Frontal cortex (tissue), 4 donors: Measurements from ENCODE around the gene FAHD1. TPM values are rescaled to one million over a fixed set of nuclear protein-coding genes. Genes with fewer than 3 reads are reported as not detected.

Experiments used
- DNase-seq, 2 donors: peaks; one replicate each; pipeline ENCODE4 v3.0.0; 2012; ENCODE audit warnings: low spot score in 2 of 2
- FAIRE-seq: peaks from 2 replicates; lab custom pipeline; 2012; peaks lifted over from hg19 to GRCh38; lab: Jason Lieb, UNC
- total RNA-seq: library from RNA; depleted of rRNA; stranded (reverse); fragments of >200 nt; gene quantifications from one replicate; pipeline ENCODE4 v1.2.3, GENCODE V29; 2014
- donor health status: control.
- donor health status: control.
- donor health status: control.

FAHD1 gene
- total RNA-seq, 1 donor from 2014 or later: 64.0 TPM

DNA sequence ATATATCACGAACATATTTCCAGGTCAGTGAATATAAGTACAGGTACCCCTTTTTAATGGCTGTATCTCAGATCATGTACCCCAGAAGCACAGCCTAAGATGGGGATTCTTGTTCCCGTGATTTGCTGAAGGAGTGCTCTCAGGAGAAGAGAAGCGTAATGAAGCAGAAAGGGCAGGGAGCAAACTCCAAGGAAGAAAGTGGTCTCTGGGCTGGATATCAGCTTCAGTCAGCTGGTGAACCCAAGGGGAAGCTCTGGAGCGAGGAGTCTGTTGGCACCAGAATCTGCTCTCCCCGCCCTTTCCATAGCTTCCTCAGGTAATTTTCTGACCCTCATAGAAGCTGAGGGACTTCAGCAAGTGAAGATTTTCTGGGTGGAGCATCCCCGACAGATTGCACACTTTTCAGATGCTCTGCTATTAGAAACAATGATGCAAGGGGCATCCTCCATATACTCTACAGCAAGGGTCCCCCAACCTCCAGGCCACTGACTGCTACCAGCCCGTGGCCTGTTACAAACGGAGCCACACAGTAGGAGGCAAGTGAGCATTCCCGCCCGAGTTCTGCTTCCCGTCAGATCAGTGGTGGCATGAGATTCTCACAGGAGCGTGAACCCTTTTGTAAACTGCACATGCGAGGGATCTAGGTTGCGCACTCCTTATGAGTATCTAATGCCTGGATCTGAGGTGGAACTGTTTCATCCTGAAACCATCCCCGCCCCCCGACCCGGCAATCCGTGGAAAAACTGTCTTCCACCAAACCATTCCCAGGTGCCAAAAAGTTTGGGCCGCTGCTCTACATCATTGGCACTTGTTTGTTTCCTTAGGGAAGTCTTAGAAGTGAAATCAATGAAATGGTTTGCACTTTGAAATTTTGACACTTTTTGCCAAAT is 4.4 kb downstream of the FAHD1 start:
- DNase-seq (no peak), FAIRE-seq (no peak)

DNA sequence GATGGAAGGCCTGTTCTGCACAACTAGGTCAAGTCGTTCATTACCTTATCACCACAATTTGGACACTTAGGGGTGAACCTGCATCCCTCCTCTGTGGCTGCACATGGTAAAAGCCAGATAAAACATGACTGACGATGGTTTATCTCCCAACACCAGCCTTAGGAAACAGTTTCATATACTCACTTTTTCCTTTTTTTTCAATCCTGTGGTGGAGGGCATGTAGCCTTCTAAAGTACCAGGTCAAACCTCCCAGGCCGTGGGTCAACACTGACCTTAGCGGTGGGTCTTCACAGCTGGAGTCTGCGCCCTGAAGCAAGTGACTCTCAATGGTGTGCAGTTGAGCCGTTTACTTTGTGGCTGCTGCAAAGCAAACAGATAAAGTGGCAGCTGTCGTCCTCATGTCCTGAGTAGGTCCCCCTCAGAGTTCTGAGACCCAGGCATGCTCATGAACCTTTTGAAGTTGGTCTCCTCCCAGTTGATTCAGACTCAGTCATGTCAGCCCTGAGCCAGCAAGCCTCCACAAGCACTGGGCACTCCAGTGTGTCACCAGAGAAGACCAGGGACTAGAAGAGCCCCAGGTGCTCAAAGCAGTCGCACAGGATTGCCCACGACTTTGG is 5.9 kb downstream of the FAHD1 start:
- DNase-seq (no peak), FAIRE-seq (no peak)

DNA sequence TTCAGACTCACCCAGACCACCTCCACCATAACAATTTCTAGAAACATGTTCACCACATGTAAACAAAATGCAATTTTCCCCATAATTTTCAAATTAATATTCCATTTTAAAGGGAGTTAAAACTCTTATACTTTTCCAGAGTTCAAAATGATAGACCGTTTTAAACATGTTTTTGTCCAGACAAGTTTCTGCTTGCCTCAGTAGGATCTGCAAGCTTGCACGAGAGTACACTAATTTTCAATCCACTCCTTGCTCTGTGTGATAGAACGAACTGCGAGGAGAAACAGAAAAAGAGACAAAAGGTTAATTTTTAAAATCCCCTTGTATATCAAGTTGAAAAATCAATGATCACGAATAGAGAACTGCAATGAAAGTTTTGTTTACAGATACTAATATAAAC is 7.1 kb downstream of the FAHD1 start:
- DNase-seq (no peak), FAIRE-seq (no peak)

DNA sequence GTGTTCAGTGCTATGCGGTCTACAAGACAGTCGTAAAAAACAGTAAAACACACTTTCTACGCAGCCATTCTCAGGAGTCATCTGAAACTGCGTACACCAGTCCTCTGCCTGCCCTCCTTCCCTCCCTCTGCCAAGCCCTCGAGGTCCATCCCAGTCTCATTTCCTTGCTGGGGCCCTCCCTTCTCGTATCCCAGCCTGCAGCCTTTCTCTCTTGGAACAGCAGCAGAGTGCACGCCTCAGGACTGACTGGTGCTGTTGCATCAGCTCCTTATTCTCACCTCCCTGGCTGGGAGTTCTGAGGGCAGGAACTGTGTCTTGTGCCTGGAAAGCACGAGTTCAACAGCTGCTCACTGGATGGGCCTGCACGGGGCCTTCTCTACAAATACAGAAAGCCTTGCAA is 12.5 kb downstream of the FAHD1 start:
- DNase-seq (no peak), FAIRE-seq (no peak)

DNA sequence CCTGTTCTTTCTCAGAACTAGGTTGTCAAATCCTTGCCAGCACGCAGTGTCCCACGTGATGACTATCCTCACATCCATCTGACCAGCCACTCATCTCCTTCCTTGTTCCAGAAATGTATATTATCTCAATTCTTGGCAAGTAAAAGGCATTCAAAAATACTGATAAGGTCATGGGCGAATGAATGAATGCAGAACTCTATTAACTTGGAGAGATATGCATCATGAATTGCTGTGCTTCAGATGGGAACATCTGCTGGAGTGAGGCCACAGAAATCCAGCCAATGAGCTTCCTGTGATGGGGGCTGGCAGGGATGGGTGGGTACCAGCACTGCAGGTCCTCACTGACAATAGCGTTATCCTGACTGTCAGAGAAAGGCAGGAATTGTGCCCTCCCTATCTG is 19.0 kb downstream of the FAHD1 start:
- FAIRE-seq (no peak), DNase-seq (no peak)

DNA sequence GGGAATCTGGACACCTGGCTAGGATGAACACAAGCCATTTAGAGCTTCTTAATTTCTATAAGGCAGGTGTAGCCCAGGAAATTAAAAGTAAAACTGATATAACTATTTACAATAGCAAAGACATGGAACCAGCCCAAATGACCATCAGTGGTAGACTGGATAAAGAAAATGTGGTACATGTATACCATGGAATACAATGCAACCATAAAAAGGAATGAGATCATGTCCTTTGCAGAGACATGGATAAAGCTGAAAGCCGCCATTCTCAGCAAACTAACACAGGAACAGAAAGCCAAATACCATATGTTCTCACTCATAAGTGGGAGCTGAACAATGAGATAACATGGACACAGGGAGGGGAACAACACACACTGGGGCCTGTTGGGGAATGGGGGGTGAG is 19.4 kb downstream of the FAHD1 start:
- no peak for FAIRE-seq
- no peak for DNase-seq

DNA sequence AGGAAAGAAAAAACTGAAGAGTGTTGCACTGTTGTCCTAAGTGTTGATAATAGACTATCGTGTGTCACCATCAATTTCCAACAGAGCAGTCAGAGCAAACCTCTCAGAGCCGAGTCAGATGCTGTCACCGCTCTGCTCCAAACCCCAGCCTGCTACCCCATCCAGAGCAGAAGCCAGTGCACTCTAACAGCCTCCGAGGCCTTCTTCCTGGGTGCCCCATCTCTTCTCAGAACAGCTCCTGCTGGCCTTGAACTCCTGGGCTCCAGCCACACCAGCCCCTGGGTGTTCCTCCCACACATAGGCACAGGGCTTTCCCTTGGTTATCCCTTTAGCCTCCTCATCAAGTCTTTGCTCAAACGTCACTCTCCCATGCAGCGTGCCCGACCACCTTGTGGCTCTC is 24.0 kb downstream of the FAHD1 start:
- DNase-seq (no peak), FAIRE-seq (no peak)

DNA sequence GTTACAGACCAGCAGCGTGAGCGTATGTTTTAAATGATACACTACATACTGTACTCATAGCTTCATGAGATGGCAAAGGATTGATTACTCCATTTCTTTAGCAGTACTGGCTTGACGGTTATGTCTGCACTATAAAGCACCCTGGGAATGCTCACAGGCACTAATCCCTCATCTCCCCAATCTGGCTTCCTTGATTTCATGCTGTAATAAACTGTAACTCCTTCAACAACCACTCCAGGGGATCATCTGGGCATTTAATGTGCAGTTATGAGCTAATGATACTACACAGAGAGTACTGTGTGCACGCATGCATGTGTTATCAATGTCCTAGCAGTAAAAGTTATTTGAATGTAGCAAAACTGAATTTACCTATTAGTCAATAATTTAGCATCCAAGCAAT is 24.8 kb downstream of the FAHD1 start:
- no peak for DNase-seq

DNA sequence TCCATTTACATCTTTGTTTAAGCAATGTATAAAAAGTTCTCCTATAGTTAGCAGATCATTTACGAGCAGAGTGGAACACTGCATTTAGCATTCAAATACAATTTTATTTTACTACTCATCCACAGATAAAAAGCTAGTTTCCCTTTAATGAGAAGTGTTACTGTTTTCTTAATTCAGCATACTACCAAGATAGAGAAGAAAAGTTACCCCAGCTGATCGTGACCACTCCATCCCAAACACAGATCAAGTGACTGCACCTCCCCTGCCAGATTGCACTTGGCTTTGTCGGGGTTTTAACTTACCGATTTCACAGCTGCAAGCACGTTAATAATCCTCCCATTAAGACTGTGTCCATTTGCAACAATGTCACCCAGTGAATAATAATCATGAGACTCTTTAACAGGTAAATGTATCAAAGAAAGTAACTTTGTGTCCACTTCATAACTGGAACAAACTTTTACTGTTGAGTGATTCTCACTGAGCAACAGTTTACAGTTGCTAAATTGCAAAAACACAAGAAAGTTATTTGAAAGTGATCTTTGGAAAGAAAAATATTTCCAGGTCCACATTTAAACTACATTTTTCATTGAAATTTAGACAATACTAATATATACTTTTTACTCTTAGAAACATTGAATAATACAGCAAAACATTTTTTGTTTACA is 30.6 kb downstream of the FAHD1 start:
- DNase-seq: no peak
- FAIRE-seq: no peak

More for the DNA sequence above, 24.8 kb downstream of the FAHD1 start:
- FAIRE-seq: no peak

DNA sequence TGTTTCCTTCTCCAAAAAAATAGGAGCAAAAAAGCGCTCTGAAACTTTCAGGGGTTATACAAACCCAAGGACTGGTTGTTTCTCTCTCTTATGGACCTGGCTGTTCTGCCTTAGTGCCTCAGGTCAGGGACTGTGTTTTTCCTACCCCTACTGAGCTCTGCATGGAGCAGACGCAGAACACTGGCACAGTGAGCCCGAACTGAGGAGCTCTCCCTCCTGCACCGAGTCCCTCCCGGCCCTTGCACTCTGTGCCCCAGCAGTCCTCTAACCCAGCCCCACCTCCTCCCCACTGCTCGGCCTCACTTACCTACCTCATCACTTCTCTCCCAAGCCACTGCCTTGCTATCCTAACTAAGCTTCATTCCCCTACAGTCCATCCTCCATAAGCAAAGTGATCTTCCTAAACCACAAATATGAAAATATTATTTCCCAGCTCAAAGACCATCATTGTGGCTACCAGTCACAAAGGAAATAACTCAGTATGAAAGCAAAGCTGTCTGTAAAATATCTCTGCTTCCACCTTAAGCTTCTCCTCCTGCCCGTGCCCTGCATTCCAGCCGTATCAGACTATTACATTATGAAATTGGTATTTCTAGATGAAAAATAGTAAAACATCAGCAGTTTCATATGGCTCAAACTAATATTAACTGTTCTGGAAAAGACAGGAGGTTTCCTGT is 31.3 kb downstream of the FAHD1 start:
- FAIRE-seq (no peak), DNase-seq (no peak)

DNA sequence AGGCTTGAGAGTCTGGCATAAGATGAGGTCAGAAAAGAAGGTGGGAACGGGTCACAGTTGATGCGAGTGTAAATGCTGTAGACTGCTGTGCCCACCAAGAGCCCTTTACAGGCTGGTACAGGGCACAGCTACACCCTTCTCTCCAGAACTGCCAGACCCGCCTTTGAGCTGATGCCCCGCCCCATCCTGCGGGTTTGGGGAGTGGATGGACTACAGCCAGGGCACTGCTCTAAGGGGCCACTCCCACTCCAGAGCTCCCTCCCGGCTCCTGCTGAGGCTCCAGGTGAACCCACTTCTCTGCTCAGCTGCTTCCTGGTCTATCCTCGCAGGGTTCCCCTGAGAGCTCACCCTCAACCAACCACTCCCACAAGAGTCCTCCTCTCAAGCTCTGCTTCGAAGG is 32.6 kb downstream of the FAHD1 start:
- no peak for DNase-seq
- FAIRE-seq: no peak

DNA sequence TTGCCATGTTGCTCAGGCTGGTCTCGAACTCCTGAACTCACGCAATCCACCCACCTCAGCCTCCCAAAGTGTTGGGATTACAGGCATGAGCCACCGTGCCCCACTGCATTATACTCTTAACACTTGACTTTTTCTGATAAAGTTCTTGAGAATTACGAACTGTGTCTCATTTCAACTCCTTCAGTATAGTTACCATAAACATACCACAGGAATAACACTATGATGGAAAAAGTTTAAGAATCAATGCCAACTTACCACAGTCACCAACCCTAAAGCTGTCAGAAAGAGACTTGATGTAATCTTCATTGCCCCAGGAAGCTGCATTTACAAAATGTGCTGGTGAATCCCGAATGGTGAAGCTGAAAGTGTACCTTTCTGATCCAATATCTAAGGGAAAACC is 34.7 kb downstream of the FAHD1 start:
- FAIRE-seq: no peak
- DNase-seq: no peak

DNA sequence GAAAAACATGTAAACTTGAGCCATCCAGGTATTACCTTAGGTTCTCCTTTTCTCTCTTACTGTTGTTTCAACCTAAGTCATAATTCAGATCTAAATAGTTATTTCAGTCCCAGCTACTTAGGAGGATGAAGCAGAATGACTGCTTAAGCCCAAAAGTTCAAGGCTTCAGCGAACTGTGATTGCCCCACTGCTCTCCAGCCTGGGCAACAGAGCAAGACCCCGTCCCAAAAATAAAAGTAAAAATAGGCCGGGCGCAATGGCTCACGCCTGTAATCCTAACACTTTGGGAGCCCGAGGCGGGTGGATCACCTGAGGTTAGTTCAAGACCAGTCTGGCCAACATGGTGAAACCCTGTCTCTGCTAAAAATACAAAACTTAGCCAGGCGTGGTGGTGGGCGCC is 35.4 kb downstream of the FAHD1 start:
- DNase-seq (no peak), FAIRE-seq (no peak)

DNA sequence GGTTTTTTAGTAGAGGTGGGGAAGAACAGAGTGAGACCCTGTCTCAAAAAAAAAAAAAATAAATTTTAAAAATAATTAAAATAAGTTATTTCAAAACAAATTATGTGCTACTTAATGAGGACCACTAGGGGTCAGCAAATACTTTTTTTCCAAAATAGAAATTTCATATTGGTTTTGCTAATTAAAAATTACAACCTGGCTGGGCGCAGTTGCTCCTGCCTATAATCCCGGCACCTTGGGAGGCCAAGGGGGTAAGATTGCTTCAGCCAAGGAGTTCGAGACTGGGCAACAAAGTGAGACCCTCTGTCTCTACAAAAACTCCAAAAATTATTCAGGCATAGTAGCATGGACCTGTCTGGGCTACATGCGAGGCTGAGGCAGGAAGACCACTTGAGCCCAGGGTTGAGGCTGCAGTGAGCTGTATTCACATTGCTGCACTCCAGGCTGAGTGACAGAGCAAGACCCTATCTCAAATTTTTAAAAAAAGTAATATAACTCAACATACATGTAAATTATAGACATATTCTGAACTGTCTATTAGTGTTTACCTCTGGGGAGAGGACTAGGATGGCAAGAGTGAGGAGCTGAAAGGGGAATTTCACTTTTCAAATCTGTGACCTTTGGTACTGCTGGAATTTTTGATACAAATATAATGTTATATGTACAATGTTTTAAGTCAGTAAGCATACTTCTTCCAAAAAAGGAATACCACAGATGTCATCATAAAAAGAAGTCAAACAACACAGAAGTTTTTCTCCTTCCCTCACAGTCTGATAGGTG is 36.9 kb downstream of the FAHD1 start:
- FAIRE-seq: no peak

DNA sequence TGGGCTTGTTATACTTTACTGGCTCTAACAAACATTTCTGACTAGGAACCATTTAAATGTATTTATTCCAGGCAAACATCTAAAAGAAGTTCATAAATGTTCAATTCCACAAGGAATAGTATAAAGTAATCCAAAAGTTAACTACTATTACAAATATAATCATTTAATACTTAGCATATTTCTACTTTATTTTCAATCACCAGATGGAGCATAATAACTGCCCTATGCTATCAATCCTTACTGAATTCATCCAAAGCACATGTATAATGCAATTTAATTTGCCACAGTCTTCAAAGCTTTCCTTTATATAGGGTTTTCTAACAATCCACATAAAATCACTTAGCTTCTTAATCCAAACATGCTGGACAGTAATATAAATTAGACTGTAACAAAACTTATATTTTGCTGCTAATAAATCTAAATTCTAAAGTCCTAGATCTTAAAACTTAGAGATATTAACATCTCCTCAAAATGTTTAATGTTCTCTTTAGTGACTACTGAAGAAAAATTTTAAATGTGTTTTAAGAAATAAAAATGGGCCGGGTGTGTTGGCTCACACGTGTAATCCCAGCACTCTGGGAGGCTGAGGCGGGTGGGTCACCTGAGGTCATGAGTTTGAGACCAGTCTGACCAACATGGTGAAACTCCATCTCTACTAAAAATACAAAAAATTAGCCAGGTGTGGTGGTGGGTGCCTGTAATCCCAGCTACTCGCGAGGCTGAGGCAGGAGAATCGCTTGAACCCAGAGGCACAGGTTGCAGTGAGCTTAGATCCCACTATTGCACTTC is 39.1 kb downstream of the FAHD1 start:
- no peak for DNase-seq
- no peak for FAIRE-seq

More for the DNA sequence above, 36.9 kb downstream of the FAHD1 start:
- DNase-seq: no peak

DNA sequence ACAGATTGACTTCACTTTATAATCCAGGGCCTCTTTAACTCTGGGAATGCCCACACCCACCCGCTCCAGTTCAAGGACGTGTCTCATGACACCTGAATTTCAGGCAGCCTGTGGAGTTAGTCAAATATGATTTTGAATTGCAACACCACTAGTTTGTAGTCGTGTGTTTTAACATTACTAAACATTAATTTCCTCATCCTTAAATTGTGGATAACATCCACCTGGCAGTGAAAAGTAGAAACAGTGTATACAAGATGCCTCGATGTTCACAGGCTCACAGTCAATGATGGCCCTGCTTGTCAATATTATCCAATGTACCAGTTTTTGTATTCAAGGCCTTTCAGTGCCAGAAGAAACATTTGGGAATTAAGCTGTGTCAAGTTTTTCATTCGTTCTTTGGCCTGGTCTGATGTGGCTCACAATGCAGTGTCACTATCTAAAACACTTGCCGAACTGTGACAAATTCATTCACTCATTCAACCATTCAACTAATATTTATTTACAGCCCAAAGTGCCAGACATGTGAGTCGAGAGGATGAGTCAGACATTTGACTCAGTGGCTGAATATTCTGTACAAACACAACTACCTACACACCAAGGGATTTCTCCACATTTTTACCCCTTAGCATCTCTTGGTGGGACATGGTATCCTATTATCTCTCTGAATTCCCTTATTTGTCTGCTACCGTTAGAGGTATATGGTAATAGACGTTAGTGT is 43.5 kb downstream of the FAHD1 start:
- DNase-seq (no peak), FAIRE-seq (no peak)

DNA sequence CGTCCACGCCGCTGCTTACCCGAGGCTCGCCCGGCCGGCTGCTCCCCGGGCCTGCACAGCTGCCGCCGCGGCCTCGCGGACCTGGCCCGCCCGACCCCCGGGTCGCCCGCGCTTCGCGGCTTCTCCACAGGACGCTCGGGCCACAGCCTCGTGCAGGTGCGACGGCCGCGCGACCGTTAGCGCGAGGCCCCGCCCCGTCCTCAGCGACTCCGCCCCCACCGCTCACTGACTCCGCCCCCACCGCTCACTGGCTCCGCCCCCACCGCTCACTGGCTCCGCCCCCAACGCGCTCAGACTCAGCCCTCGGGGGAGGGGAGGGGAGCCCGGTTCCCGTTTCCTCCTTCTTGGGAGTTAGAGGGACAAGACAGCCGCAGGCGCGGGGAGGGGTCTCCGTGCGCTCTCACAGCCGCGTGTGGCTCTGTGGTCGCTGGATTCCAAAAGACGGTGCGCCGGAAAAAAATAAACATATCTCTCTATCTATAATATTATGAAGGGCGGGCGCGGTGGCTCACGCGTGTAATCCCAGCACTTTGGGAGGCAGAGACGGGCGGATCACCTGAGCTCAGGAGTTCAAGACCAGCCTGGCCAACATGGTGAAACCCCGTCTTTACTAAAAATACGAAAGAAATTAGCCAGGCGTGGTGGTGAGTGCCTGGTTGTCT is 45.1 kb downstream of the FAHD1 start, which contains the start of gene MEIOB:
TSS of gene MEIOB (minus strand) at position 191 of the 662 bp plus-strand sequence. CDS start 3,989 bp downstream, outside the sequence.
- no peak for FAIRE-seq
- DNase-seq: peak; percentile 25 to 54

DNA sequence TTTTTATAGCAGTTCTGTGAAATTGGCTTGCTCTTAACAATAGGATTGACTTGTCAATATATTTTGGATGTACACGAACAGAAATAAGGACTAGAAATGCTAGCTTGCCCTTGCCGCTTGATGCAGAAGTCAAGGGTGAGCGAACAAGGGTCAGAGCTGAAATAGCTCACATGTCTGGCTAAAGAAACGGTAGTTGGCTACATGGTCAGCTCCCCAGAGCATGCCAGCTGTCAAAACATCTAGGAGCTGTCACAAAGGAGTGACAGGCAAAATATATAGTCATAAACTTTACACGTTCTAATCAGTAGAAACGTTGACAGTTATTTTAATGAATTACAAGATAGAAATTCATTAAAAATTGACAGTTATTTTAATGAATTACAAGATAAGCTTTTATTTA is 47.8 kb downstream of the FAHD1 start:
- no peak for DNase-seq
- FAIRE-seq: no peak
